Hematopoietic multipotent progenitor cell treated with erythropoietin and hydrocortisone succinate and interleukin-3 and kit ligand, for 17 days (in vitro differentiated cells): ENCODE results near the gene RAD51B.
"Not testable (repeated sequence)": the region's sequence is repeated elsewhere in the genome, so short reads cannot be mapped to it uniquely, and the experiment has no call there.

ENCODE experiments used
- DNase-seq: peaks from one replicate; pipeline ENCODE4 v3.0.0-alpha.2; 2015; ENCODE audit warnings: low spot score

The RAD51B gene

GRCh38 chr14:68409387-68409786, 589.8 kb downstream of the RAD51B start:
- no peak for DNase-seq

GRCh38 chr14:68412505-68413465, 593.2 kb downstream of the RAD51B start:
- no peak for DNase-seq

GRCh38 chr14:68413509-68413908, 593.9 kb downstream of the RAD51B start:
- no peak for DNase-seq

GRCh38 chr14:68414121-68414520, 594.5 kb downstream of the RAD51B start:
- no peak for DNase-seq

- no peak for DNase-seq
Measured at GRCh38 chr14:68416171-68416570, 596.6 kb downstream of the RAD51B start.

- no peak for DNase-seq
Measured at GRCh38 chr14:68417009-68417650, 597.6 kb downstream of the RAD51B start.

GRCh38 chr14:68418174-68419118, 598.9 kb downstream of the RAD51B start:
- DNase-seq: no peak

GRCh38 chr14:68420350-68420749, 600.8 kb downstream of the RAD51B start:
- DNase-seq: no peak

GRCh38 chr14:68421116-68421515, 601.5 kb downstream of the RAD51B start:
- DNase-seq: no peak

- DNase-seq: no peak
Measured at GRCh38 chr14:68423686-68424085, 604.1 kb downstream of the RAD51B start.

- no peak for DNase-seq
Measured at GRCh38 chr14:68424443-68425172, 605.0 kb downstream of the RAD51B start.

GRCh38 chr14:68426661-68427549, 607.3 kb downstream of the RAD51B start:
- no peak for DNase-seq

- DNase-seq: no peak
Measured at GRCh38 chr14:68427550-68427890, 607.9 kb downstream of the RAD51B start.

GRCh38 chr14:68428900-68429299, 609.3 kb downstream of the RAD51B start:
- not testable (repeated sequence) for DNase-seq

GRCh38 chr14:68434173-68434572, 614.6 kb downstream of the RAD51B start:
- not testable (repeated sequence) for DNase-seq

GRCh38 chr14:68435631-68436030, 616.1 kb downstream of the RAD51B start:
- not testable (repeated sequence) for DNase-seq

GRCh38 chr14:68439676-68440075, 620.1 kb downstream of the RAD51B start:
- no peak for DNase-seq

GRCh38 chr14:68440820-68441219, 621.2 kb downstream of the RAD51B start:
- DNase-seq: no peak

GRCh38 chr14:68441542-68441941, 622.0 kb downstream of the RAD51B start:
- no peak for DNase-seq

GRCh38 chr14:68442828-68443629, 623.5 kb downstream of the RAD51B start:
- DNase-seq: no peak
